Renal cortical epithelial cell (primary cell): ENCODE measurements around the gene OR10A3. TPM values are rescaled to one million over a fixed set of nuclear protein-coding genes. Genes with fewer than 3 reads are reported as not detected.

Experiments used
- DNase-seq: peaks from one replicate; pipeline ENCODE4 v3.0.0-alpha.2; 2011; ENCODE audit warnings: low read depth
- total RNA-seq: library from RNA; depleted of rRNA; stranded (reverse); fragments of >200 nt; gene quantifications from 2 replicates; pipeline ENCODE4 v1.2.3, GENCODE V29; 2014

The OR10A3 gene
- total RNA-seq, 1 donor from 2014 or later: 0.10 TPM

GRCh38 chr11:7941146-7941545 is 362 bp downstream of the OR10A3 start:
- no peak for DNase-seq

DNA sequence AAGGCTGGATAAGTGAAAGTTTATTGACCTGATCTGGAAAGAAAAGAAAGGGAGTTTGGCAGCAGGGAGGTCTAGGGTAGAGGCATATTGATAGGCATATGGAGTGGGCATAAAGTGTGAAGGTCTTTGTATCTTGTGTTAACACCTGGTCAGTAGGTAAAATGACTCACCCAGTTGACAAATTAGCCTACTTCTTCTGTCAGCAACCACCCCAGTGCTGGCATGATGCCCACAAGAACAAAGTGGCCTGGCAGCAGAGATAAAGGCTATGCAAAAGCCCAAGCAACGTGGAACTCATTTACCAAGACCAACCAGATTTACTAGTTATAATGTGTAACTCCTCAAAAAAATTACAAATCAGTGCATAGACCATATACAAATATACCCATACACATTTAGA is 4.9 kb downstream of the OR10A3 start:
- DNase-seq: peak; percentile 20

DNA sequence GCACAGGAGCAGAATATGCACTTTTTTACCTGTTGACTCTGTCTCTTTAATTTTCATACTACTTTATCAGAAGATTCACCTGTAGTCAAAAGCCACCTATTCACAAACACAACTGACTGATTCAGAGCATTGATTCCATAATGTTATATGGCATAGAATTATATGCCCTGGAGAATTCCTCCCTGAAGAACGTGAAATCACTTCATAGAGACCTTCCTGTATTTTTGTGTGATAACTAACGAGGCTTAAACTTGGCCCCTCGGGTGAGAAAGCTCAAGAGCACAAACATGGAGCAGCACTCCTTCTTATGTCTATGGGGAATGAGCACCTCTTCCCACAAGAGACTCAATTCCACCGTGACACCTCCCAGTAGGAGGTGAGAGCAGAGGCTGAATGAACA is 10.3 kb downstream of the OR10A3 start, which contains the start of gene OR10A6:
OR10A6 (minus strand) TSS at position 101 of the 400 bp plus-strand sequence. CDS start 2,606 bp downstream, outside the sequence.
- DNase-seq: no peak

DNA sequence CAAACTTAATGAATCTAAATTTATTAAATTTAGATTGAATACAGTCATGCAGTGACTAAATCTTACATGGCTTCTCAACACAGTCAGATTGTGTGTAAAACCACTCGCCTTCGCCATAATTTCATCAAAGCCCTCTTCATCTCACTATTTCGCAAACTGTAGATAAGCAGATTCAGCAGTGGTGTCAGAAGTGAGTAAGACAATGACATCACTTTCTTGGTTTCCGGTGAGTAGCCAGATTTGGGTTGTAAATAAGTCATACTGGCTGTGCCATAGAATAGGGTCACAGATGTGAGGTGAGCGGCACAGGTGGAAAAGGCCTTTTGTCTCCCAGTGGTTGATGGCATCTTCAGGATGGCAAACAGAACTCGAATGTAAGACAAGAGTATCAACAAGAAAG is 13.9 kb downstream of the OR10A3 start:
- DNase-seq: no peak

DNA sequence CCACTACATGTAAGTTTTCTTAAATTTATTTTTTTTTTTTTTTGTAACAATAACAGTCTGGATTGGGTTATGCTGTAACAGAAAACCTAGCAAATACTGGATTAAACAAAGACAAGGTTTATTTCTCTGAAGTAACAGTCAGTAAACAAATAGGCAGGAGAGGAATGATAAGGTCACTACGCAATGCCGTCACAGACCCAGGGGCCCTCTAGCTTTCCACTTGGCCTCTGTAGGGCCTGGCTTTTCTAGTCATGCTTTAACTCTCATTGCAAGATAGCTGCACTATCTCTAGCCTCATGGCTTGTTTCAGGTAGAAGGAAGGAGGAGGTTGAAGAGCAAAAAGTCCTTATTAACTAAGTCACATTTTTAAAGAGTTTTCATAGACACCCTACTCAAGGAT is 17.0 kb downstream of the OR10A3 start:
- no peak for DNase-seq

GRCh38 chr11:7918141-7918540 is 23.4 kb downstream of the OR10A3 start:
- DNase-seq: no peak

DNA sequence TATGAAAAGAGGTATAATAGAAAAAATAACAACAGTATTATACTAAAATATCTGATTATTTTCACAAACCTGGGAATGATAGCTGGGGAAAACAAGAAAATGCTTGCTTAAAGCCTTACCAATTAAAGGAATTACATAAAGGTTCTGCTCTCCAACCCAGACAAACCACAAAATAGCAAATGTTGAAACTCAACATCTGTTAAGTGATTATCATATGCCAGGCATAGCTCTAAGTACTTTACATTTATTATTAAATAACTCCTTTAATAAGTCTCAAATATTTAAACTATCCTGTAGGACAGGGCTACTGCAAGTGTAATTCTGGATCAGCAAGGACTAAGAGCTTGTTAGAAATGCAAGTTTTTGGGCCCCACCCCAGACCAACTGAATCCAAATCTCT is 30.5 kb downstream of the OR10A3 start:
- no peak for DNase-seq

- DNase-seq: no peak
Observed at GRCh38 chr11:7910286-7910788, 31.2 kb downstream of the OR10A3 start.

- peak; percentile 72 for DNase-seq
Observed at GRCh38 chr11:7909585-7910285, 31.8 kb downstream of the OR10A3 start.

GRCh38 chr11:7907121-7907520 is 34.4 kb downstream of the OR10A3 start:
- DNase-seq: no peak

- DNase-seq: no peak
Observed at GRCh38 chr11:7906481-7906880, 35.0 kb downstream of the OR10A3 start.

DNA sequence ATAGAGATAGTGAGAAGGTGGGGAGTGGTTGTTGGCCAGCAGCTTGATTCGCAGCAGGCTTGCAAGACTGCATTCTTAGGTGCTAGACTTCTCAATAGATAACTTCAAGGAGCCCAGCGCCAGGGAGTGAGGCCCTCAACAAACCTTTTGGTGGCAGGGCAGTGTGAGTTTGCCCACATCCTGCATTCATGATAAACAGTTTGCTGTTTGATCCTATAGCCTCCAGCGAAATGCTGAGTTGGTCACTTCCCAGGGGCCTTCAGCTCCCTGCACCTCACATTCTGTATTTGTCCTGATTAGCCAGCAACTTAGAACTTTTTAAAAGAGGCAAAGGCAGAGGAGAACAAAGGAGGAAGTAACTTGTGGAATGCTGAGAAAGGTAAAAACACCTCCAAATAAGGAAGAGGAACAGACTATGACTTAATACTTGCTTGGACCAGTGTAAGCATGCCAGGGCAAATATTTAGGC is 35.5 kb downstream of the OR10A3 start:
- peak; percentile 54 for DNase-seq

DNA sequence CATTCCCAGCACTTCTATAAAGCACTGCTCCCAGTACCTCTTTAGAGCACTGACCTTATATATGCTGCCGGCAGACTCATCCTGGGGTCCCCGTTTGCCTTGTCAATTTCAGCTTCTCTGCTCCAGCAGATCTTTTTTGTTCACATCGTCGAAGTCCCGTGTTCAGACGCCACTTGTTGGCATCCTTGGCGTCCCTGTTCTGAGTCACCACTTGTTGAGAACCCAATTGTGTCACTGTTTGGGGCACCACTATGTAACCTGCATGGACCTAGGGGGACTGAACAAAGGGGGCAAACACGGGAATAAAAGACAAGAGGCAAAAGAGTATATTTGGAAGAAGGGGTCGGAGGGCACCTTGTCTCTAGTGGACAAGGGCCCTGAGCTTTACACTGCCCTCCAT is 36.0 kb downstream of the OR10A3 start:
- no peak for DNase-seq

DNA sequence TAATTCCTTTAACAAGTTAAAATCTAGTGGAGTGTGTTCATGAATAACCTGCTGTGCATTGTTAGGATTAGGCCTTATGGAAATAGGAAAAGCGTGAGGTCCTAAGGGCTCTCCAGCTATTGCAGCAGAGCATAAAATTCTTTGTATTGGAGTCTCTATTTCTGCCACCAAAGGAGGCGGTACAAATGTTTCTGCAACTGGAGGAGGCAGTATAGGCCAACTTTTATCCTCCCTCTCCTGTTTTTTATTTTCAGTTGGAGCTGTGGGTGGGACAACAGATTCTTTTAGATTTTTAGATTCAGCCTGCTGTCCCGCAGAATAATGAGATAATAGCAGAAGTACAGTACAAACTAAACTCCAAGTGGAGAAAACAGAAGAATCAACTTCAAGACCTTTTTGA is 36.6 kb downstream of the OR10A3 start:
- peak; percentile 30 for DNase-seq

GRCh38 chr11:7903940-7904339 is 37.6 kb downstream of the OR10A3 start:
- no peak for DNase-seq

DNA sequence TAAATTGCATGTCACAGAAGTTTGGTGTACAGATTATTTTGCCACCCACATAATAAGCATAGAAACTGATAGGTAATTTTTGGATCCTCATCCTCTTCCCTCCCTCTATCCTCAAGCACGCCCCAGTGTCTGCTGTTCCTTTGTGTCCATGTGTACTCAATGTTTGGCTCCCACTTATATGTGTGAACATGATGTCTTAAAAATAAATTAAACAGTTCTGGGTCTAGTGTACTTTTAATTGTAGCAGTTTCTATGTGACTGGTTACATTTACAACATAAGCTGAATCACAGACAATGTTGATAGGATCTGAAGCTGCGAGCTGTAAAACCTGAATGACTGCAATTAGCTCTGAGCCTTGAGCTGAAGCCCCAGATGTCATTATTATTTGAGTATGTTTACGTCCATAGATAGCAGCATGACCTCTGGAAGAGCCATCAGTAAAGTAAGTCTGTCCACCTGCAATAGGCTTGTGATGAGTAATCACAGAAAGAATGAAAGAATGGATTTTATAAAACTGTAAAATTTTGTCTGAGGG is 40.1 kb downstream of the OR10A3 start:
- DNase-seq: no peak

GRCh38 chr11:7900686-7901085 is 40.8 kb downstream of the OR10A3 start:
- DNase-seq: no peak

DNA sequence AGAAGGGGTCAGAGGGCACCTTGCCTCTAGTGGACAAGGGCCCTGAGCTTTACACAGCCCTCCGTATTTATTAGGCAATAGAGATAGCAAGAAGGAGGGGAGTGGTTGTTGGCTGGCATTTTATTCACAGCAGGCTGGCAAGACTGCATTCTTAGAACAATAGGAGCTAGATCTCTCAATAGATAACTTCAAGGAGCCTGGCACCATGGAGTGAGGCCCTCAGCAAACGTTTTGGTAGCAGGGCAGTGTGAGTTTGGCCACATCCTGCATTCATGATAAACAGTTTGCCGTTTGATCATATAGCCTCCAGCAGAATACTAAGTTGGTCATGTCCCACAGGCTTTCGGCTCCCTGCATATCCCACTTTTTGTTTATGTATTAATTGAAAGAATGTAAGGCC is 42.1 kb downstream of the OR10A3 start:
- DNase-seq: no peak

DNA sequence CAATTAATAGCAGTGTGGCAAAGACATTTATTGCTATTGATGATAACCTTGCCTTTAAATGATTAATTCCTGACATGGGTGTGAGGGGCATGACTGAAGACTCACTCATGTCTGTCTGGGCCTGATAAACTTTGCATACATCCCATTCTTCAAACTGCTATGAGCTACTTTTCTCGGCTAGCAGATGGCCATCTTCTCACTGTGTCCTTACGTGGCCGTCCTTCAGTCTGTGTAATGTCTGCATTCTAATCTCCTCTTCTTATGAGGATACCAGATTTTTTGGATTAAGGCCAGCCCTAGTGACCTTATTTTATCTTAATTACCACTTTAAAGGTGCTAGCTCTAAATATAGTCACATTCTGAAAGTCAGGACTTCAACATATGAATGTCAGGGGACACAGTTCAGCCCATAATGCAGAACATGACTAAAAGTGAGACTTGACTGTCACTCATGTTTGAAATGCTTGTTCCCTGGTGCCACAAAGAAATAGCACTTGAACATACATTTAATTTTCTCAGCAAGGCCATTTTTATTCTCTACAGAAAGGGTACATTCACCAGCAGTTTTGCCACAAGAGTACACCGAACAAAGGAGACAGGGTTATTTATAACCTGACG is 42.7 kb downstream of the OR10A3 start:
- DNase-seq: no peak

DNA sequence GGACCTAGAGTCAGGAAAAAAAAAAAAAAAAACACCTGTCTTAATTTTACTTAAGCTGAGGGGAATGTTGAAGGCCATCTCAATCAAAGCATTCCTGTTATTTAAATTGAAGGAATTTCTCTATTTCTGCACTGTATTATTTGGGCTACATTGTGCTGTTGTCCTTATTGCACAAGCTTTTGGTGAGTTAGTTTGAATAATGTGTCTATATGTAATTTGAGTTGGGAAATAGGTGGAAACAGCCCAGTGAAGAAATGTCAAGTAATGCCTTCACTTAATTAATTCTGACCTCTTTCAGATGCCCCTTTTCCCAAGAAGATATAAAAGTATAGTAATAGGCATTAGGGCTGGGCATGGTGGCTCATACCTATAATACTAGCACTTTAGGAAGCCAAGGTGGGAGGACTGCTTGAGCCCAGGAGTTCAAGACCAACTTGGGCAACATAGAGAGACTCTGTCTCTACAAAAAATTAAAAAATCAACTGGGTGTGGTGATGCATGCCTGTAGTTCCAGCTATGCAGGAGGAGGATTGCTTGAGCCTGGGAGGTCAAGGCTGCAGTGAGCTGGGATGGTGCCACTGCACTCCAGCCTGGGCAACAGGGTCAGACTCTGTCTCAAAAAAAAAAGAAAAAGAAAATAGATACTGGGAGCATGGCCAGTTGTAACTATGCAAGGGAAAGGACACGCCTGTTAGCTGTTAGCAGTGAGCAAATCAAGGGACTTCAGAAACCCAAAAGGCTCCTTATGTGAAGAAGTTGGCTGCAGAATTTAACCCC is 45.3 kb downstream of the OR10A3 start:
- DNase-seq: no peak

DNA sequence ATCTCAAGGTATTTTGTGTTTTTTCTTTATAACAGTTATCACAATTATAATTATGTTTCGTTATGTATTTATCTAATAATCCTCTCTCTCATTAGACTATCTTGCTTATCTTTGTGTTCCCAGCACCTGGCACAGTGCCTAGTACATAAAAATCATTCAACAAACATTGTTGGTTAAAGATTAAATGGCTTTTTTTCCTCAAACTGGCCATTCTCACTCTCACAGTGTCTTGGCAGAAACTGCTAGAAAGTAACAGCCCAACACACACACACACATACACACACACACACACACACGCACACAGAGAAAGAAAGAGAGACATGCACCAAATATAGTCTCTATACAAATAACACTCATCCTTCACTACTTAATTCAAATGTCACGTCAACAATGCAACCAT is 47.3 kb downstream of the OR10A3 start:
- DNase-seq: peak; percentile 26

GRCh38 chr11:7893796-7894195 is 47.7 kb downstream of the OR10A3 start:
- DNase-seq: no peak
